ENCODE data around the gene PRR14.

DNA sequence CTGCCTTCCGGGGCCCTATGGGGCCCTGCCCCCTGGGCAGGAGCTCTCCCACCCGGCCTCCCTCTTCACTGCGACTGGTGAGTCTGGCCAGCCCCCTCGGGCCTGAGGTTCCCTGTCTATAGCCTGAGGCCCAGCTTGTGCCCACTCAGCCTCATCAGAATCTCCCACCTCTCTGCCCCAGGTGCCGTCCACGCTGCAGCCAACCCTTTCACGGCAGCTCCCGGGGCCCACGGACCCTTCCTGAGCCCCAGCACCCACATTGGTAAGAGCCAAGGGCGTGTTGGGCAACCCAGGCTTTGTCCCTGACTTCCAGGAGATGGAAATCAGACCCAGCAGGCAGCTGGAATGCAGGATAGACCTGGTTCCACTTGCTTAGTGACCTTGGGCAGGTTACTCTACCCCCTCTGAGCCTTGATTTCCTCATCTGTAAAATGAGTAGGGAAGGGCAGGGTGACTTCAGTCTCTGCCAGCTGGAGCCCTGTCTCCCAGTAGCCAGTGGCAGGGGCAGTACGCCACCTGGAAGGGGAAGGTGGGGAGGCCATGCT is 16.7 kb downstream of the PRR14 start:
- no peak for TF ChIP-seq POLR2A (IDR thresholded peaks at IDR 0.05)
- TF ChIP-seq POLR2AphosphoS5 (IDR thresholded peaks at IDR 0.05): no peak

Data from prostate gland (tissue), 1 donor.